BLaER1 treated with 17β-estradiol and CSF1 and Interleukin-3, amounts not matched to agents 10 nM and 100 nM (cell line): ENCODE data around the gene ITPKB.

ENCODE experiments used
- H3K27ac ChIP-seq, 11 experiments: shearing (Covaris generic); formaldehyde crosslinking; 2 replicates each; pipeline ENCODE4 v1.8.1; 2022
- H3K27me3 ChIP-seq, 11 experiments: shearing (Covaris generic); formaldehyde crosslinking; 2 replicates each; pipeline ENCODE4 v1.8.1; 2022
- H3K36me3 ChIP-seq, 11 experiments: shearing (Covaris generic); formaldehyde crosslinking; 2 replicates each; pipeline ENCODE4 v1.8.1; 2022
- H3K4me1 ChIP-seq, 10 experiments: shearing (Covaris generic); formaldehyde crosslinking; 2 replicates each; pipeline ENCODE4 v1.8.1; 2022
- H3K4me2 ChIP-seq, 11 experiments: shearing (Covaris generic); formaldehyde crosslinking; 2 replicates each; pipeline ENCODE4 v1.8.1; 2022
- H3K4me3 ChIP-seq, 10 experiments: shearing (Covaris generic); formaldehyde crosslinking; 2 replicates each; pipeline ENCODE4 v1.8.1; 2022
- H3K9ac ChIP-seq, 11 experiments: shearing (Covaris generic); formaldehyde crosslinking; 2 replicates each; pipeline ENCODE4 v1.8.1; 2022
- H3K9me3 ChIP-seq, 11 experiments: shearing (Covaris generic); formaldehyde crosslinking; replicated peaks in 1 of 11; 2 replicates each; pipeline ENCODE4 v1.8.1; 2022
- H4K20me1 ChIP-seq, 11 experiments: shearing (Covaris generic); formaldehyde crosslinking; 2 replicates each; pipeline ENCODE4 v1.8.1; 2022
- Cebpa-rat ChIP-seq, 11 experiments: shearing (Covaris generic); IDR thresholded peaks; 2 replicates each; pipeline ENCODE4 v1.8.1; 2022

The ITPKB gene

DNA sequence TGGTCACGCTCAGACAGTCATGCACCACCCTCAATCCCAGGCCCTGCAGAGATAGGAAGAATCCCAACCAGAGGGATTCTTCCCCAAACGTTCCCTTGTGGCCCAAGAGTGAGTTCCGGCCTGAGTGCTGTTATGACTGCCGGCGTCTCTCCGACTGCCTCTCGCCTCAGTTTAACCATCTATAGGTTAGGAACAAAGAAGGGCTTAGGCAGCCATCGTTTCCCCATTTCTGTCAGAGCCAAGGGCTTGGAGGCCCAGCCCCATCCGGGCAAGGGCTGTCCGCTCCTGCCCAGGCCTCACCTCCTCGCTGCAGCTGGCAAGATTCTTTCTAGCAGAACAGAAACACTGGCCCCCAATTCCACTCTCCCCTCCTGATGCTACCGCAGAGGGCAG, 131.8 kb downstream of the ITPKB start:
- H4K20me1 ChIP-seq, result no peaks in the 10 kb centered on the region
- TF ChIP-seq Cebpa-rat (IDR thresholded peaks at IDR 0.05), result no peak
- no peak overlapping the region for H3K27ac ChIP-seq
- no peak overlapping the region for H3K9ac ChIP-seq
- H3K4me1 ChIP-seq, result peaks cover 8 to 76% (median 56%) of the 10 kb centered on the region in 10 experiments; a peak in 18 of 20 replicates
- no peaks in the 10 kb centered on the region for H3K36me3 ChIP-seq
- no peaks in the 10 kb centered on the region for H3K9me3 ChIP-seq
- no peak overlapping the region for H3K4me3 ChIP-seq
- H3K27me3 ChIP-seq, result no peaks in the 10 kb centered on the region
- H3K4me2 ChIP-seq, result no peak overlapping the region

GRCh38 chr1:226606311-226607267, 132.5 kb downstream of the ITPKB start:
- Histone ChIP-seq H3K27me3 (no peaks in the 10 kb centered on the region), H3K4me3 (no peak overlapping the region), H3K4me2 (no peak overlapping the region), H3K4me1 (peaks cover 8 to 79% (median 60%) of the 10 kb centered on the region in 10 experiments; a peak in 18 of 20 replicates), H3K36me3 (no peaks in the 10 kb centered on the region), H4K20me1 (no peaks in the 10 kb centered on the region), H3K27ac (no peak overlapping the region), H3K9ac (no peak overlapping the region; a peak in 1 of 22 replicates), H3K9me3 (no peaks in the 10 kb centered on the region)
- TF ChIP-seq Cebpa-rat (IDR thresholded peaks at IDR 0.05), result no peak

DNA sequence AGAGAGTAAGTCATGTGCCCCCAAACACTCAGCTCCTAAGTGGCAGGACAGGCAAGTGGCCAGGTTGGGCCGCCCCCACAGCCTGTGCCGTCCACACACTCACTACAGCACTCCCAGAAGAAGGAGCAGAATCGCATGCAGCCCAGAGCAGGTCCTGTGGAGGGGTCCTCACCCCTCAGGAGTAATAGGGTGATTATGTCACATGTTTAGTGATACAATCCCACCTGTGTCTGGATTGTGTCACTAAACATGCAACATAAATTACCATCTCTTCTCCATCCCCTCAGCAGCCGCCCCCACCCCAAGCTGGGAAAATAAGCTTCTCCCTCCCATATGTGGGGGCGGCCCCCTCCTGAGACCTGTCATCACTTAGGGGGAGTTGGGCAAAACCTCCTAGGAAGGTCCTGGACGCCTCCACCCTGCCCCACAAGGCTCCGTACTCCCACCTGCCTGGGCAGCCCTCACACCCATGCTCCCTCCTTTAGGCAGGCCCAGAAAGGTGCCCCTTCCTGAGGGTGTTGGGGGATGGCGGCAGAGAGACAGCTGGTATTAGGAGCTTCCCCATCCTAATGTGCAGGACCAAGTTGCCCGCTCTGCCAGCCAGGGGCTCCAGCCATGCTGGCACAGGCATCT, 133.6 kb downstream of the ITPKB start:
- no peak overlapping the region for H3K4me2 ChIP-seq
- H3K4me1 ChIP-seq, result peaks cover 8 to 67% (median 51%) of the 10 kb centered on the region in 10 experiments; a peak in 18 of 20 replicates
- H3K9ac ChIP-seq, result no peak overlapping the region
- H3K4me3 ChIP-seq, result no peak overlapping the region
- no peaks in the 10 kb centered on the region for H3K36me3 ChIP-seq
- no peaks in the 10 kb centered on the region for H3K9me3 ChIP-seq
- no peaks in the 10 kb centered on the region for H3K27me3 ChIP-seq
- TF ChIP-seq Cebpa-rat (IDR thresholded peaks at IDR 0.05), result no peak
- no peak overlapping the region for H3K27ac ChIP-seq
- H4K20me1 ChIP-seq, result no peaks in the 10 kb centered on the region

- Histone ChIP-seq H3K4me3 (no peak overlapping the region), H3K9ac (no peak overlapping the region), H4K20me1 (no peaks in the 10 kb centered on the region), H3K4me1 (peaks cover 6 to 60% (median 44%) of the 10 kb centered on the region in 10 experiments; a peak in 18 of 20 replicates), H3K9me3 (no peaks in the 10 kb centered on the region), H3K36me3 (no peaks in the 10 kb centered on the region), H3K27me3 (no peaks in the 10 kb centered on the region), H3K4me2 (peak overlapping the region in 7 of 11 experiments; percentile 40 to 75 (median 57); a peak in 11 of 22 replicates), H3K27ac (no peak overlapping the region)
- no peak for TF ChIP-seq Cebpa-rat (IDR thresholded peaks at IDR 0.05)
Observed at GRCh38 chr1:226604560-226605317, 134.3 kb downstream of the ITPKB start.

GRCh38 chr1:226603858-226604559, 135.1 kb downstream of the ITPKB start:
- Histone ChIP-seq H3K9ac (no peak overlapping the region), H4K20me1 (no peaks in the 10 kb centered on the region), H3K4me1 (peaks cover 0 to 53% (median 37%) of the 10 kb centered on the region in 10 experiments; a peak in 16 of 20 replicates), H3K4me2 (peak overlapping the region in 8 of 11 experiments; percentile 33 to 75 (median 54); a peak in 14 of 22 replicates), H3K4me3 (no peak overlapping the region), H3K27me3 (no peaks in the 10 kb centered on the region), H3K27ac (peak overlapping the region in 2 of 11 experiments; percentile 16 to 42; a peak in 1 of 22 replicates), H3K9me3 (no peaks in the 10 kb centered on the region; a peak in 1 of 22 replicates), H3K36me3 (no peaks in the 10 kb centered on the region)
- no peak for TF ChIP-seq Cebpa-rat (IDR thresholded peaks at IDR 0.05)

GRCh38 chr1:226603022-226603857, 135.8 kb downstream of the ITPKB start:
- Histone ChIP-seq H3K9me3 (no peaks in the 10 kb centered on the region; a peak in 1 of 22 replicates), H3K9ac (0 out of 22 replicates have a peak overlapping the region, but pooled peaks of 1 of the 11 experiments have one; percentile 5)

GRCh38 chr1:226602186-226603021, 136.7 kb downstream of the ITPKB start:
- TF ChIP-seq Cebpa-rat (IDR thresholded peaks at IDR 0.05), result no peak
- Histone ChIP-seq H3K36me3 (no peaks in the 10 kb centered on the region), H3K4me1 (peaks cover 0 to 48% (median 37%) of the 10 kb centered on the region in 10 experiments; a peak in 19 of 20 replicates), H3K4me3 (no peak overlapping the region), H3K27ac (peak overlapping the region in 2 of 11 experiments; percentile 14 to 22; a peak in 3 of 22 replicates), H3K9me3 (no peaks in the 10 kb centered on the region; a peak in 1 of 22 replicates), H3K9ac (peak overlapping the region in 1 of 11 experiments; percentile 5; a peak in 2 of 22 replicates), H4K20me1 (no peaks in the 10 kb centered on the region), H3K27me3 (no peaks in the 10 kb centered on the region), H3K4me2 (peak overlapping the region in 8 of 11 experiments; percentile 33 to 75 (median 54); a peak in 13 of 22 replicates)

More at GRCh38 chr1:226603022-226603857, 135.8 kb downstream of the ITPKB start:
- peaks cover 0 to 46% (median 31%) of the 10 kb centered on the region in 10 experiments; a peak in 15 of 20 replicates for H3K4me1 ChIP-seq
- no peaks in the 10 kb centered on the region for H3K27me3 ChIP-seq
- no peaks in the 10 kb centered on the region for H3K36me3 ChIP-seq
- peak overlapping the region in 3 of 11 experiments; percentile 16 to 42 (median 19); a peak in 2 of 22 replicates for H3K27ac ChIP-seq
- no peaks in the 10 kb centered on the region for H4K20me1 ChIP-seq
- no peak overlapping the region for H3K4me3 ChIP-seq
- TF ChIP-seq Cebpa-rat (IDR thresholded peaks at IDR 0.05), result no peak
- peak overlapping the region in 9 of 11 experiments; percentile 17 to 75 (median 51); a peak in 15 of 22 replicates for H3K4me2 ChIP-seq
